HL-60/S4 treated with phorbol 12-myristate 13-acetate at 8.2 ng/mL for 4 days and 3 days (cell line): Measurements from ENCODE around the gene MSANTD2.

Experiments used
- in situ Hi-C: fragments of 300-500 bp; cut with MboI; formaldehyde crosslinking; loops from 2 replicates; pipeline ENCODE4 v1.15.0; 2022; ENCODE audit warnings: low sequenced_read_pairs

MSANTD2 gene

DNA sequence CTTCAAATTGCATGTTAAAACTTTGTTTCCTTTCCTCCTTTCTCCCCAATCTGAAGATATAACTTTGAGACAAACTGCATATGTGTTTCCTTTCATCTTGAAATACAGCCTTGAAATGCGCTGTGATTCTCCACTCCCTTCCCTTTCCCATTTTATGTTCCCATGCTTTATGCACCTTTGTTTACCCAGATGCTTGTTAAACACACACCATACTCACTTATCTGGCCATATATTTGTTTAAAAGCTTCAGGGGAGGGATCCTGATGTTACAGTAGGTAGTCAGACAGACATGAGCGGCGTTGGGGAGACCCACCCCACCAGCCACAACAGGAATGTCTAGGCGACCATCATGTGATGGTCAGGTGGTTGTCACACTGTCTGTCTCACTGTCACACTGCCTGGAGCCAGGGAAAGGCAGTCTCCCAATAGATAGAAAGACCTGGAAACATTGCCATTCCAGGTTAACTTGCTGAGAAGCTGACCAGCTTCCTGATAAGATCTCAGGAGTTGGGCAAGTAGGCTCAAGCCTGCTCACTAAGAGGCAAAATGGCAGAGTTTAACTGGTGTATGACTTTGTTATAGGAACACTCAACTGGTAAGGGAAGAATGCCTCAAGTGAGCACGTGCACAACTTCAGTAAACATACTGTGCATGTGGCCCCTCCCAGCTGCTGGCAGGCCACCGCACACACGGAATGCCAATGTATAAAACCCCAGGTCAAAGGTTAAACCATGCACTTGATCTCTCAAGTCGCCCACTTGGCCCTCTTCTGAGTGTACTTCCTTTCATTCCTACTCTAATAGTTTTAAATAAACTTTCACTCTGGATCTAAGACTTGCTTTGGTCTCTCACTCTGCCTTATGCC is 23.5 kb upstream of the MSANTD2 start:
- in situ Hi-C loops: loop anchor here (25.0 kb wide), 1 partner anchor 411 kb away; the partner anchor contains the start of gene OR8B4

DNA sequence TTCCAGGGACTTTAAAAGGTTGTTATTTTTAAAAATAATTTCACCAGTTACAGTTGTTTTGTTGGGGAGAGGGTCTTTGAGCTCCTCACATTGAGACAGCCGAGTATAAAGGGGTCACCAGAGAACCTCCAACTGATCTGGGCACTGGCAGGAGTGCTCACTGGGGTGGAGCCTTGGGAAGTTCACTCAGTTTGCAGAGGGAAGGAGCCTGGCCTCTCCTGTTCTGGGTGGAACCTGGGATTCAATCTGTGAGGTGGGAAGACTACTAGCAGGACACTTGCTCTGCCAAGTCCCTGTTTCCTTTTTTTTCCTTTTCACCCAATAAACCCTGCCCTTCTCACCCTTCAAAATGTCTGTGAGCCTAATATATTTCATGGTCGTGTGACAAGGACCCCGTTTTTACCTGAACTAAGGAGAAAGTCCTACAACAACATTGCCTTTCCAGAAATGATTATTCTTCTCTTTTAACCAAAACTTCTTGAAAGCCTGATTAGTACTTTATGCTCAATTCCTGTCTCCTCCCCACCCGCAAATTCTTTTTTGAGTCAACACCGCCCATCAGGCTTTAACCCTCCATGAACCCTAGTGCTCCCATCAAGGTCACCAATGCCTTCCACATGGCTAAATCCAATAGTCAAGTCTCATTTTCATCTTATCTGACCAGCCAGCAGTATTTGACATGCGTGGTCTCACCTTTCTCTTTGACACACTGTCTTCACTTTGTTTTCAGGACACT is 22.0 kb upstream of the MSANTD2 start:
- in situ Hi-C loops: loop anchor here (25.0 kb wide), 1 partner anchor 410 kb away; the partner anchor contains the start of gene OR8B4

DNA sequence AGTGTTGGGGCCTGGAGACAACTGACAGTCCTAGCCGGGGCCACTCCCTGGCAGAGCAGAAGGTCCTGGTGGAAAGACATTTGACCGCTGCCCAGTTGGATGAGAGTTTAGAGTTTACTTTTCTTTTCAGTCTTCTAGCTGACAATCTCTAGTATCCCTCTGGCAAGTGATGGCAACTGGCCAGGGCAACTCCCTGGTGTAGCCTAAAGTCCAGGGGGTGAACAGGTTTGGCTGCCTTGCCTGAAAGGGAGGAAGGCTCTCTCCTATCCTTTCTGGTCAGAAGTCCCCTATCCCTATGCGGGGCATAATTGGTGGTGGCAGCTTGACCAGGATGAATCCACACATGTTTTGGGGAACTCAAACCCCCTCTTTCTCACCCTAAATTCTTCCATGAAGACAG is 16.8 kb upstream of the MSANTD2 start:
- in situ Hi-C loops: loop anchor here (25.0 kb wide), 1 partner anchor 405 kb away; the partner anchor contains the start of gene OR8B4

DNA sequence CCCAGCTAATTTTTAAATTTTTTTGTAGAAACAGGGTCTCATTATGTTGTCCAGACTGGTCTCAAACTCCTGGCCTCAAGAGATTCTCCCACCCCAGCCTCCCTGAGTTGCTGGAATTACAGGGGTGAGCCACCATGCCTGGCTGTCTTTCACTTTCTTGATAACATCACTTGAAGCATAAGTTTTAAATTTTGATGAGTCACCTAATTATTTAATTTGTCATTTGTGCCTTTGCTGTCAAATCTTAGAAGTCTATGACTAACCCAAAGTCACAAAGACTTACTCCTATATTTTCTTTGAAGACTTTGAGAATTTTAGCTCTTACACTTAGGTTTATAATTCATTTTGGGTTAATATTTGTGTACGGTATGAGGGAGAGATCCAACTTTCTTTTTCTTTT is 14.5 kb upstream of the MSANTD2 start:
- in situ Hi-C loops: loop anchor here (25.0 kb wide), 1 partner anchor 402 kb away; the partner anchor contains the start of gene OR8B4

DNA sequence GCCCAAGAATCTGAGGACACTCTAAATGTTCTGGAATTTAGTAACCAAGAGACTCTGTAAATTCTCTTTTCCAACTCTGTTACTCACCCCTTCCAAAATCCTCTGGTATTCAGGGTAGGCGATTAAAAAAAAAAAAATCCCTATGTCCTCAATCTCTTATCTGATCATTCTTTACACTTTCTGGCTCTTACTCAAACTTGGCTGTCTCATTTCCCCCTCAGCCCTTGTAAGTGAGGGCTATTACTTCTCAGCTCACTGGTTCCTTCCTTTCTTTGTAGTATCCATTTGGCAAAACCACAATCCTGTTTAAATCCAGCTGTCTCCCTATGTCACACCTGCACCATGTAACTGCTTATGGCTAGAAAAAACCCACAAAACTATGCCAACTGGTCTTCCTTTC is 12.7 kb upstream of the MSANTD2 start:
- in situ Hi-C loops: loop anchor here (25.0 kb wide), 1 partner anchor 401 kb away; the partner anchor contains the start of gene OR8B4

DNA sequence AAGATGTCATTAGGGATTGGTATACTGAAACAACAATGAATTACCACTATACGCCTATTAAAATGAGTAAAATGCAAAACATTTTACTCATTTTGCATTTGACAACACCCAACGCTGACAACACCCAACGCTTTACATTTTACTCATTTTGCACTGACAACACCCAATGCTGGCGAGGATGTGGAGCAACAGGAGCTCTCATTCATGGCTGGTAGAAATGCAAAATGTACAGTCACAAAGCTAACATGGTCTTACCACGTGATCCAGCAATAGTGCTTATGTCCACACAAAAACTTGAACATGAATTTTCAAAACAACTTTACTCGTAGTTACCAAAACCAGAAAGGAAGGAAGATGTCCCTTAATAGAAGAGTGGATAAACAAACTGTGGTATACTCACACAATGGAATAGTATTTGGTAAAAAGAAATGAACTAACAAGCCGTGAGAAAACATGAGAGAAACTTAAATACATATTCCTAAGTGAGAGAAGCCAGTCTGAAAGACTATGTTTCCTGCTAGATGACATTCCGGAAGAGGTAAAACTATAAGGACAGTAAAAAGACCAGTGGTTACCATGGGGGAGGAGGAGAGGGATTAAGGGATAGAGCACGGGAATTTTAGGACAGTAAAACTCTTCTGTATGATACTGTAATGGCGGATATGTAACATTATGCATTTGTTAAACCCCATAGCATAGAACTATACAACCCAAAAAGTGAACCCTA is 11.4 kb upstream of the MSANTD2 start:
- in situ Hi-C loops: loop anchor here (25.0 kb wide), 1 partner anchor 399 kb away; the partner anchor contains the start of gene OR8B4

DNA sequence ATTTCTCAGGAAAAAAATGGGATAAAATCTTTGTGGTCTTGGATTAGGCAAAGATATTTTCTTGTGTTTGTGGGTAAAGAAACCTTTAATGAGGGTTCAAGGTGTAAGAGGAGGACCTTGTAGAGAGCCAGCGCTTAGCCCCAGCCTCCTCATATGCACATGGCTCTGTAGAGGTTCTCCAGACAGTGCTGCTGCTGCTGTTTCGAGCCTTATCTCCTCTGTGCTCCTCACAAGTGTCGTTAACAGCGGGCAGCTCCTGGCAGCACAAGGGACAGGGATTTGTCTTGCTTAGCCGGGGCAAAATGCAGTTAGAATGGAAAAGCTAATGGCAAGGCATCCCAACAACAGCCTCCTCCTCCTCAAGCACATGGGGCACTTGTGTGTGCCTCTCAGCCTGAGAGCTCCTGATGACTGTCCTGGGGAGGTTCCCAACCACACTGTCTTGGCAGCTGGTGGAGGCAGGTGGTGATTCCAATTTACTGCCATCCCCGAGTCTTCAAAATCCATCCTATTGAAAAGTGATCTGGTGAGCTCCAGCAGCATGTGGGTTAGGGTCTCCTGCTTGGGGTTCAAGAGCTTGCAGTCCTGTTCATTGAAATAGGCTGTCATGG is 7.6 kb upstream of the MSANTD2 start:
- in situ Hi-C loops: loop anchor here (25.0 kb wide), 1 partner anchor 395 kb away; the partner anchor contains the start of gene OR8B4

DNA sequence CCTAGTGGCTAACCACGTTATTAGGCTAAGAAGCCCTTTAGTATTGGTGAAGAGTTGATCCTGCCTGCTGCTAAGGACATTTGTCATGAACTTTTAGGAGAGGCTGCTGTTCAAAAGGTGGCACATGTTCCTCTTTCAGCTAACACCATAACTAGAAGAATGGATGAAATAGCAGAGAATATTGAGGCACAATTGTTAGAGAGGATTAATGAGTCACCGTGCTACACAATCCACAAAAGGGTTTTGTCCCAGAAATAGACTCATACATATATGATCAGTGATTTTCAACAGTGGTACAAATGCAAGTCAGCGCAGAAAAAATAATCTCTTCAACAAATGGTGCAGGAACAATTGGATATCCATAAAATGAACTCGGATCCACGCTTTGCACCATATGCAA is 7.0 kb upstream of the MSANTD2 start:
- in situ Hi-C loops: loop anchor here (25.0 kb wide), 1 partner anchor 395 kb away; the partner anchor contains the start of gene OR8B4

DNA sequence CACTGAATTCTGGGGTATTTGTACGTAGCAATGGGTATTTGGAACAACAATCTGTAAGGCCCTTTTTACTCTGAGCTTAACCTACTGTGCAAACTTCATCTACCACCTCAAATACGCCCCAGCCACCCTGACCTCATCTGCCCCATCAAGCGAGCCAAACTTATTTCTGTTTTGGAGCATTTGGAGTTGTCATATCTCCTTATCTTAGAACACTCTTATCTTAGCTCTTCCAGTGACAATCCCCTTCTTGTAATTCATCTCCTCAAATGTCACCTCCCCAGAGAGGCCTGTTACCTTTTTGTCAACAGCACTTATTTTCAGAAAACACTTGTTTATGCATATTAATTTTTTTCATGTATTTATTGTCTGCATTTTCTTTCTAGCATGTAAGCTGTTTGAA is 4.7 kb upstream of the MSANTD2 start:
- in situ Hi-C loops: loop anchor here (25.0 kb wide), 1 partner anchor 393 kb away; the partner anchor contains the start of gene OR8B4

DNA sequence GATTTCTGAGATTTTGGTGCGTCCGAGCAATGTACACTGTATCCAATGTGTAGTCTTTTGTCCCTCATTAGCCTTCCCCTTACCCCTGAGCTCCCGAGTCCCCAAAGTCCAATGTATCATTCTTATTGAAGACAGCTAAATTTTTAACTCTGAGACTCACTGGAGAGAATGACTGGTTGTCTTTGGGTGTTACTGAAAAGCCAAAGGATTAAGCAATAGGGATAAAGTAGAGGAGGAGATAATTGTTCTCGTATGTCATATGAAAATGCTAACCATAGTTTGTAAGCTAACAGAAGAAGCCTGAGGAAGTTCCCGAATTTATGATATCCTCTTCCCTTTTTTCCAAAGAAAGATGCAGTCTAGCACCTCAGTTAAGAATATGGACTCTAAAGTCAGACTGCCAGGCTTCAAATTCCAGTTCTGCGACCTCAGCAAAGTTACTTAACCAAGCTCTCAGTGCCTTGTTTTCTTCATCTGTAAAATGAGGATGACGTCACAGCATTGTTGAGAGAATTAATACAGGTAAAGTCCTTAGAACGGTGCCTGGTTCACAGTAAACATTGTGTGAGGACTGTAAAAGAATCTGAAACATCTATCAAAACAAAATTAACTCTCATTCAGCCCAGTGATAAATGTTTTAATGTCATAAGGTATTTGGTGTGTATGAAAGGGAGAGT is 1.6 kb upstream of the MSANTD2 start:
- in situ Hi-C loops: loop anchor here (25.0 kb wide), 1 partner anchor 389 kb away; the partner anchor contains the start of gene OR8B4

DNA sequence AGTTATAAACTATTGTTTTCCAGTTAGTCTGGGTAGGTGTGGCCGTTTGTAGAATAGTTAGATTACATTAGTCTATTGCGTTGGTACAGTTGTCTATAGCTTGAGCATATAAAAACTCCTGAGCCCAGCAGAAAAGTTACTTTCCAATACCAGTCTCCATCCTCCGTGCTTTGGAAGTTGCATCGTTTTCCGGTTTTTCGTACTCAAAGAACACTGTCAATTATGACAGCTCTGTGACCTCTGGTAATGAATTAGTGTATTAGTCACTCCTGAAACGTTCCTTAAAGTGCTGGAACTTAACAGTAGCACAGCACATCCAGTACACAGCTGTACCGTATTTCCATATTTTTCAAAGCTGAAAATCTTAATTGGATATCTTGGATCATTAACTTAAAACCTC is 808 bp upstream of the MSANTD2 start:
- in situ Hi-C loops: loop anchor here (25.0 kb wide), 1 partner anchor 389 kb away; the partner anchor contains the start of gene OR8B4

DNA sequence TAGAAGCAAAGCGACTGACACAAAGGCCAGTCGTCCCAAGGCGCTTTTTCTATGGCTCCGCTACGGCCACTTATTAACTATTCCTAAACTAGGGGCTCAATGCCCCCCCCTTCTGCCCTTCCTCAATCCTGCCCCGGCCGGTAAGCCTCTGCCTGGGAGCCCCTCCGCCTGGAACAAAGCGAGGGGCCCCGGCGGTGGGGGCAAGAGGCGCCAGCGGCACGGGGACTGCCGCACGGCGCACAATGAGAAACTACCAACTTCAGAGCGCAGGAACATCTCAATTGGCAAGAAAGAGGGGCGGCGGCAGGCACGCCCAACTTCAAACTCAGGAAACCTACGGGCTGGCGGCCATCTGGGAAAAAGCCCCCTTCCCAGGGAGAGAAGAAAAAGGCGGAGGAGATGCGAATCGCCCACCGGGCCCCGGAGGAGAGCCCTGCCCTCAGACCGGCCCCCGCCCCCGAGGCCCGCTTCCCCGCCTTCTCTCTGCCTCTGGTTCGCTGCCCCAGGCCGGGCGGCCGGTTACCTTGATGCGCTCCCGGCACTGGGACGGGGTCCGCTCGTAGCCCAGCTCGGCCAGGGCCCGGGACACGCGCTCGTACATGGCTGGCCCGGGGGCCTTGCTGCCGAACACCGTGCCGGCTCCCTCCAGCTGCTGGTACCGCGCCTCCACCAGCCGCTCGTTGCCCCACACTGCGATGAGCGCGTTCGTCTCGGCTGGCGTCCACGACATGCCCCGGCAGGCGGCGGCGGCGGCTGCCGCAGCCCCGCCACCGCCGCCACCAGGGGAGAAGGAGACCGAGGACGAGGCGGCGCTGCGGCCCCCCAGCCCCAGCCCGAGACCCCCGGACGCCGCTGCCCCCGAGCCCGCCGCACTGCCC is 619 bp downstream of the MSANTD2 start:
- in situ Hi-C loops: loop anchor here (25.0 kb wide), 1 partner anchor 387 kb away; the partner anchor contains the start of gene OR8B4

DNA sequence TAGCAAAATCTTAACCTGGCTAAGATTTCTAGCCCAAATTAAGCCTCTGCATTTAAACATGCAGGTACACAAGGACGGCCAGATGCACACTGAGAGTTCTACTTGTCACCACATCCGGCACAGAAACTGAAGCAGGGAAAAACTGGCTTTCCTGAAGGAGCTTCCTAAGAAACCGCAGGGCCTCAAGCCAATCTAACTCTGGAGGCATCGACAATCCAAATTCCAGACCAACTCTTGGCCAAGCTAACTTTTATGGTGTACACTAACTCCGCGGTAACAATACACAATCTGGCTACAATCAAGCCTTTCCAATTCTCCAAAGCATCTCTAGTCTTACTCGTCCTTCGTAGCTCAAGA is 1.2 kb downstream of the MSANTD2 start:
- in situ Hi-C loops: no loop called here

DNA sequence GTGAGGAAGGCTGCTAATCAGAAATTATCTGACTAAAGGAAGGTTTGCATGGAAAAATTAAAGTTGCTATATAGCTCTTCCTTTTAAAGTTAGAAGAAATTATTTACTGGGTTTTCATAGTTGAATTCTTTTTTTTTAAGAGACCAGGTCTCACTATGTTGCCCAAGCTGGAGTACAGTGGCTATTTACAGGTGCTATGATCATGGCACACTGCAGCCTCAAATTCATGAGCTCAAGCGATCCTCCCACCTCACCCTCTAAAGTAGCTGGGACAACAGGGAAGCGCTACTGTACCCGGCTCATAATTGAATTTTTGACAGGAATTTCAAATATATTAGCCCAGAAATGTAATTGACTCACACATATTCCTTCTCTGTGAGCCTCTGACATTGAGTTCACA is 3.9 kb downstream of the MSANTD2 start:
- in situ Hi-C loops: no loop called here

DNA sequence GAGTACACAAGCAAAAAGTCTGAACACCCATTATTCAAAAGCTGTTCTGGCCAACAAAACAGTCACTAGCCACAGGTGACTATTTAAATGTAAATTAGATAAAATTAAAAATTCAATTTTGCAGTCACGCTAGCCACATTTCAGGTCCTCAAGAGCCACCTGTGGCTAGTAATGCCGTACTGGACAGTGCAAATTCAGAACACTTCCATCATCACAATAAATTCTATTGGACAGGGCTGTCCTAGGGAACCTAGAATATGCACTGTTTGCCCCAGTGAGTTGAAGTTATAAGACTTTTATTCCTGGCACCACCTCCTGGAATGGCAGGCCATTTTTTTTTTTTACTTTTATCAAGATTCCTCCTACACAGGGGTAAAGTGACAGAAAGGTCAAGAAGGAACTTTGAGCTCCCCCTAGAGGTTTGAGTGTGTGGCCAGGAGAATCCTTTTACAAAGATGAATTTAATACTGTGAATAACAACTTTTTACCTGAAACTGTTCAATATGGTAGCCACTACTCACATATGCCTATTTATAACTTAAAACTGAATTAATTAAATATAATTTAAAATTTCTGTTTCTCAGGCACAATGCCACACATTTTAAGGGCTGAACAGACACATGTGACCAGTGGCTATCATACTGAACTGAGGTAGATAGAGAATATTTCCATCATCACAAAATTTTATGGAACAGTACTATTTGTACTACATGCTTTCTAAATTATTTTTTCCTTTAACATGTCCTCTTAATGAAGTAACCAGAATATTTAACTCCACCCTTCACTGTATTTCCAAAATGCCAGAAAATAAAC is 6.5 kb downstream of the MSANTD2 start:
- in situ Hi-C loops: no loop called here

DNA sequence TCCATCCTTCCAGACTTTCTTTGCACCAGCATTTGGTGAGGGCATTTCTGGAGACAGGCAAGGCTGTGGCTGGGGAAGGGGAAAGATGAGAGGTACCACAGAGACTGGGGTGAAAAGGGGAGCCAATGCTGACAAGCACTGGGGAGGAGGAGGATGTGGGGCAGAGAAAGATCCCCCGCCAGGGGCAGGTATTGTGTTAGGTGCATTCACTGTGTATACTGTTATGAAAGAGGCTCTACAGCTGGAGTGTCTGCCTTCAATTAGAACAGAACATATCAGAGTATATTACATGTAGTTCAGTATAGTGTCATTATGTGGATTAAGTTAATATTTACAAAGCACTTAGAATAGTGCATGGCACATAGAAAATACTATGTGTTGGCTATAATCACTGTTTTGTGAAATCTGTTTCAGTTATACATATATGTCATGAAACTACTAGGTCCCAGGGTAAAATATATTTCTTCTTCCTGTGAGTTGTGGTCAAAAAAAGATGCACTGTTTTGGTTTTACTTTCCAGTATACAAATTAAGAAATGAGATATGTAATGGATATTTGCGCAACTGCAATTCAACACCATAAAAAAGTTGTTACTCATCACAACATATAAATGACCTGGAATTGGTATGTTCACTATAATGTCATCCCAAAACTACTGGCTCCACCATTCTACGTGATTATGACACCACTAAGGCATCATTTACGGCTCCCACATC is 8.4 kb downstream of the MSANTD2 start:
- in situ Hi-C loops: no loop called here

DNA sequence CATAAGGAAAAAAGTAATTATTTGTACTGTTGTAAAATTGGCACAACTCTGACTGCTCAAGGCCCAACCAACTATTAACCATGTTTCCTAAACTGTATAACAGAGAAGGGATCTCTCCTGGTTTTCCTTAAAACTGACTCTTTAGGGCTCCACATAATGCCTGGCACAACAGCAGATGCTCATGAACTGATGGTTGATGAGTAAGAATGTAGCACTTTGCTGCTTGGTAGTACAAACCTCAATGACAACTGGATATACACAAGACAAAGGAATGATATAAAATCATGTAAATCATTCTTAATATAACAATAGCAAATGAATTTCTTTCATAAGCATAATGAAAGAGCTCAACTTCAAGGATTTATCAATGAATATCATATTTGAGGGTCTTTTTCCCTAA is 11.7 kb downstream of the MSANTD2 start:
- in situ Hi-C loops: no loop called here
